ENCODE data around the gene KLHL26. TPM values are rescaled to one million over a fixed set of nuclear protein-coding genes. Genes with fewer than 3 reads are reported as not detected.

The KLHL26 gene
- total RNA-seq, 1 experiment from 2014 or later: 17.1 TPM

- POLR2A ChIA-PET: no interaction called here
- Histone ChIP-seq H3K36me3 (ENCODE audit: control insufficient read depth in 1 of 2, insufficient read depth in 2 of 2, low read length in 2 of 2) (no peaks in the 10 kb centered on the region), H3K4me3 (replicated peaks in 1 of 2; ENCODE audit: low read depth in 1 of 2, low read length in 2 of 2) (no peak overlapping the region), H3K9me2 (ENCODE audit: insufficient read depth) (no peaks in the 10 kb centered on the region), H3K4me1 (ENCODE audit: control insufficient read depth in 1 of 2, insufficient read depth in 2 of 2, low read length in 2 of 2) (no peaks in the 10 kb centered on the region), H3K9me3 (ENCODE audit: control insufficient read depth in 1 of 2, insufficient read depth in 1 of 2, low read depth in 1 of 2, low read length in 2 of 2) (no peaks in the 10 kb centered on the region), H3K79me2 (ENCODE audit: insufficient read depth, low read length) (0 out of 2 replicates have a peak, but pooled peaks cover 3% of the 10 kb centered on the region), H3K27me3 (ENCODE audit: insufficient read depth, low read length) (no peaks in the 10 kb centered on the region), H3K9ac (ENCODE audit: low read length) (no peak overlapping the region), H3K27ac (ENCODE audit: low read depth, low read length) (no peak overlapping the region), H2AFZ (ENCODE audit: low read depth, low read length, poor library complexity, severe bottlenecking) (no peak overlapping the region), H3K4me2 (ENCODE audit: low read length) (no peak overlapping the region), H4K20me1 (ENCODE audit: insufficient read depth) (no peaks in the 10 kb centered on the region)
- intact Hi-C loops (cut with micrococcal nuclease): no loop called here
- CTCF ChIA-PET: no interaction called here
- peak; percentile 33; the same call in 1 of the 2 replicates for ATAC-seq
- BruUV-seq (replicated peaks): no TSS peak
- DNase-seq (ENCODE audit: low read depth, low spot score): no peak
- RAD21 ChIA-PET (ENCODE audit: low non-redundant PET in 1 of 2, low total read pairs in 2 of 2, uncharacterized antibody in 2 of 2, unreplicated experiment in 2 of 2): no interaction called here
- no peak for TF ChIP-seq TCF7L2 (IDR thresholded peaks at IDR 0.05; ENCODE audit: borderline replicate concordance, extremely low read depth, insufficient read depth, insufficient read length)
- no peak for TF ChIP-seq ZFX (IDR thresholded peaks at IDR 0.05)
- no peak for TF ChIP-seq EZH2 (IDR thresholded peaks at IDR 0.05)
- no peak for TF ChIP-seq REST (IDR thresholded peaks at IDR 0.05; ENCODE audit: low read depth)
- no peak for TF ChIP-seq EZH2phosphoT487 (IDR thresholded peaks at IDR 0.05; ENCODE audit: borderline replicate concordance)
- TF ChIP-seq YY1 (IDR thresholded peaks at IDR 0.05; ENCODE audit: extremely low read depth, insufficient replicate concordance, low read depth, low read length): no peak
- no peak for TF ChIP-seq POLR2A (IDR thresholded peaks at IDR 0.05; ENCODE audit: borderline replicate concordance, extremely low read depth, insufficient read depth, insufficient read length)
- no peak for TF ChIP-seq SP1 (IDR thresholded peaks at IDR 0.05; ENCODE audit: low read depth)
- TF ChIP-seq ATF3 (IDR thresholded peaks at IDR 0.05): no peak
Observed at GRCh38 chr19:18698321-18699167, 61.7 kb downstream of the KLHL26 start.

Data from HCT116 (cell line).